GM12892 (cell line): ENCODE data around the gene EMILIN3.

Experiments used
- POLR2A ChIP-seq: IDR thresholded peaks from 2 replicates; pipeline ENCODE4 v1.6.1; 2011; ENCODE audit warnings: low read depth, low read length, control low read depth
- POLR2AphosphoS5 ChIP-seq: IDR thresholded peaks from 2 replicates; pipeline ENCODE4 v1.6.1; 2011; ENCODE audit warnings: low read depth, low read length, control low read depth
- TAF1 ChIP-seq: IDR thresholded peaks from 2 replicates; pipeline ENCODE4 v1.6.1; 2011; ENCODE audit warnings: low read depth, mild to moderate bottlenecking, control low read depth, low read length, borderline replicate concordance

DNA sequence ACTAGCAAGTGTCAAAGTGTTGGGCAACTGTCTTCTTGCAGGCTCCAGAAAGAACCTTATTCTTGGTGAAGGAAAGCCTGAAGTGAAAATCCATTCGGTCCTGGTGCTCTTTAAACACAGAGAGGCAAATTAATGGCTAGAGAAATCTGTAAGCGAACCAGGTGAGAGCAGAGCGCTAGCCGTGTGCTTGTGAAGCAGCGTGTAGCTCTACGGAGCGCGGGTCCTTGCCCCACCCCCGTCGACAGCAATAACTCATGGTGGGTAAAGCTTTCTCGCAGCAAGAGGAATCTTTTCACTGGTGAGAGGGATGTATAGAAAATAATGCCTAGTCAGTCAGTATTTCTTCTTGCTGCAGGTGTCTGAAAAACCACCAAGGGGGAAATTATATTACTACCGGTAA lies 37.0 kb upstream of the EMILIN3 start:
- no peak for TF ChIP-seq POLR2A
- no peak for TF ChIP-seq POLR2AphosphoS5
- TF ChIP-seq TAF1: no peak
